Neural cell (in vitro differentiated cells): ENCODE measurements around the gene NEBL. TPM values are rescaled to one million over a fixed set of nuclear protein-coding genes. Genes with fewer than 3 reads are reported as not detected.

Source experiments
- H2AFZ ChIP-seq: fragments of 200-600, 300-800 bp; sonication (generic), shearing (Covaris generic); 2 replicates; pipeline ENCODE4 v1.6.0; 2014; ENCODE audit warnings: low read depth, mild to moderate bottlenecking, antibody characterized with exemption, low read length, moderate library complexity
- H3F3A ChIP-seq: fragments of 200-600 bp; shearing (Covaris generic); 2 replicates; pipeline ENCODE4 v1.6.1; 2016; ENCODE audit warnings: mild to moderate bottlenecking, moderate library complexity, mixed read lengths, antibody characterized with exemption, low read length; ENCODE audit not compliant: insufficient read depth, poor library complexity, severe bottlenecking
- H3K27ac ChIP-seq: fragments of 200-600, 300-800 bp; sonication (generic), shearing (Covaris generic); 2 replicates; pipeline ENCODE4 v1.5.1; 2014; ENCODE audit warnings: mild to moderate bottlenecking, low read length, moderate library complexity
- H3K27me3 ChIP-seq: fragments of 300-800, 200-600 bp; sonication (generic), shearing (Covaris generic); 2 replicates; pipeline ENCODE4 v1.6.0; 2014; ENCODE audit warnings: mild to moderate bottlenecking, low read depth, low read length, moderate library complexity; ENCODE audit not compliant: insufficient read depth
- H3K36me3 ChIP-seq: fragments of 300-800, 200-600 bp; sonication (generic), shearing (Covaris generic); 2 replicates; pipeline ENCODE4 v1.5.1; 2014; ENCODE audit warnings: mild to moderate bottlenecking, antibody characterized with exemption, low read length, moderate library complexity; ENCODE audit not compliant: insufficient read depth
- H3K4me2 ChIP-seq: fragments of 300-800, 200-600 bp; sonication (generic), shearing (Covaris generic); 2 replicates; pipeline ENCODE4 v1.6.0; 2014; ENCODE audit warnings: mild to moderate bottlenecking, low read length
- H3K4me3 ChIP-seq: fragments of 300-800, 200-600 bp; sonication (generic), shearing (Covaris generic); 2 replicates; pipeline ENCODE4 v1.5.1; 2014; ENCODE audit warnings: mild to moderate bottlenecking, low read length, moderate library complexity
- H3K79me2 ChIP-seq: fragments of 200-600 bp; shearing (Covaris generic); replicated peaks from 2 replicates; pipeline ENCODE4 v1.6.0; 2014; ENCODE audit warnings: mild to moderate bottlenecking, low read length, moderate library complexity; ENCODE audit not compliant: insufficient read depth
- H3K9ac ChIP-seq: fragments of 300-800, 200-600 bp; sonication (generic), shearing (Covaris generic); 2 replicates; pipeline ENCODE4 v1.6.1; 2016; ENCODE audit warnings: mild to moderate bottlenecking, low read length, mixed read lengths
- H3K9me2 ChIP-seq: fragments of 200-600 bp; shearing (Covaris generic); 2 replicates; pipeline ENCODE4 v1.6.1; 2016; ENCODE audit warnings: mild to moderate bottlenecking, low read length, mixed read lengths; ENCODE audit not compliant: insufficient read depth
- H3K9me3 ChIP-seq: fragments of 200-600, 300-800 bp; sonication (generic), shearing (Covaris generic); 2 replicates; pipeline ENCODE4 v1.6.1; 2016; ENCODE audit warnings: mild to moderate bottlenecking, mixed run types, low read length, moderate library complexity, mixed read lengths
- H4K20me1 ChIP-seq: fragments of 200-600 bp; shearing (Covaris generic); 2 replicates; pipeline ENCODE4 v1.6.1; 2016; ENCODE audit warnings: mild to moderate bottlenecking, mixed run types; ENCODE audit not compliant: insufficient read depth
- EP300 ChIP-seq: fragments of 450-650 bp; conservative IDR thresholded peaks from 2 replicates; pipeline ENCODE4 v1.6.1; 2014; ENCODE audit warnings: antibody characterized with exemption, mild to moderate bottlenecking, moderate library complexity; ENCODE audit not compliant: poor library complexity, severe bottlenecking
- EZH2 ChIP-seq: fragments of 200-600, 300-800 bp; shearing (Covaris generic), sonication (generic); IDR thresholded peaks from 2 replicates; pipeline ENCODE4 v1.6.1; 2014; ENCODE audit warnings: antibody characterized with exemption, low read length, borderline replicate concordance, mild to moderate bottlenecking; ENCODE audit not compliant: insufficient read depth, poor library complexity, severe bottlenecking
- MXI1 ChIP-seq: fragments of 450-650 bp; conservative IDR thresholded peaks from 2 replicates; pipeline ENCODE4 v1.6.1; 2014; ENCODE audit warnings: antibody characterized with exemption, mild to moderate bottlenecking; ENCODE audit not compliant: poor library complexity, severe bottlenecking
- POLR2AphosphoS5 ChIP-seq: IDR thresholded peaks from 2 replicates; pipeline ENCODE4 v1.6.1; 2012
- RAD21 ChIP-seq: fragments of 450-650 bp; conservative IDR thresholded peaks from 2 replicates; pipeline ENCODE4 v1.6.1; 2014; ENCODE audit warnings: antibody characterized with exemption, mild to moderate bottlenecking, moderate library complexity
- SMC3 ChIP-seq: fragments of 450-650 bp; conservative IDR thresholded peaks from 2 replicates; pipeline ENCODE4 v1.6.1; 2014; ENCODE audit warnings: antibody characterized with exemption, mild to moderate bottlenecking, moderate library complexity; ENCODE audit not compliant: poor library complexity
- TAF1 ChIP-seq: IDR thresholded peaks from 2 replicates; pipeline ENCODE4 v1.6.1; 2012; ENCODE audit warnings: low read depth
- polyA minus RNA-seq: library from RNA; depleted of rRNA, polyadenylated mRNA; stranded (reverse); fragments of >200 nt; gene quantifications from 2 replicates; pipeline ENCODE4 v1.2.3, GENCODE V29; 2014
- polyA plus RNA-seq: library from polyadenylated mRNA; depleted of rRNA; stranded (reverse); fragments of >200 nt; gene quantifications from 2 replicates; pipeline ENCODE4 v1.2.3, GENCODE V29; 2014
- TF ChIP-seq, protein P1 (sequence below): IDR thresholded peaks from 2 replicates; pipeline ENCODE4 v1.6.1; 2012; ENCODE audit warnings: borderline replicate concordance
- TF ChIP-seq, protein P2 (sequence below): fragments of 450-650 bp; IDR thresholded peaks from 2 replicates; pipeline ENCODE4 v1.5.1; 2014; ENCODE audit warnings: antibody characterized with exemption, mild to moderate bottlenecking, moderate library complexity; ENCODE audit not compliant: poor library complexity, severe bottlenecking

The NEBL gene, protein sequence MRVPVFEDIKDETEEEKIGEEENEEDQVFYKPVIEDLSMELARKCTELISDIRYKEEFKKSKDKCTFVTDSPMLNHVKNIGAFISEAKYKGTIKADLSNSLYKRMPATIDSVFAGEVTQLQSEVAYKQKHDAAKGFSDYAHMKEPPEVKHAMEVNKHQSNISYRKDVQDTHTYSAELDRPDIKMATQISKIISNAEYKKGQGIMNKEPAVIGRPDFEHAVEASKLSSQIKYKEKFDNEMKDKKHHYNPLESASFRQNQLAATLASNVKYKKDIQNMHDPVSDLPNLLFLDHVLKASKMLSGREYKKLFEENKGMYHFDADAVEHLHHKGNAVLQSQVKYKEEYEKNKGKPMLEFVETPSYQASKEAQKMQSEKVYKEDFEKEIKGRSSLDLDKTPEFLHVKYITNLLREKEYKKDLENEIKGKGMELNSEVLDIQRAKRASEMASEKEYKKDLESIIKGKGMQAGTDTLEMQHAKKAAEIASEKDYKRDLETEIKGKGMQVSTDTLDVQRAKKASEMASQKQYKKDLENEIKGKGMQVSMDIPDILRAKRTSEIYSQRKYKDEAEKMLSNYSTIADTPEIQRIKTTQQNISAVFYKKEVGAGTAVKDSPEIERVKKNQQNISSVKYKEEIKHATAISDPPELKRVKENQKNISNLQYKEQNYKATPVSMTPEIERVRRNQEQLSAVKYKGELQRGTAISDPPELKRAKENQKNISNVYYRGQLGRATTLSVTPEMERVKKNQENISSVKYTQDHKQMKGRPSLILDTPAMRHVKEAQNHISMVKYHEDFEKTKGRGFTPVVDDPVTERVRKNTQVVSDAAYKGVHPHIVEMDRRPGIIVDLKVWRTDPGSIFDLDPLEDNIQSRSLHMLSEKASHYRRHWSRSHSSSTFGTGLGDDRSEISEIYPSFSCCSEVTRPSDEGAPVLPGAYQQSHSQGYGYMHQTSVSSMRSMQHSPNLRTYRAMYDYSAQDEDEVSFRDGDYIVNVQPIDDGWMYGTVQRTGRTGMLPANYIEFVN
- polyA plus RNA-seq, result 16.3 and 16.4 TPM in 2 replicates
- 39.0 and 44.2 TPM in 2 replicates for polyA minus RNA-seq

DNA sequence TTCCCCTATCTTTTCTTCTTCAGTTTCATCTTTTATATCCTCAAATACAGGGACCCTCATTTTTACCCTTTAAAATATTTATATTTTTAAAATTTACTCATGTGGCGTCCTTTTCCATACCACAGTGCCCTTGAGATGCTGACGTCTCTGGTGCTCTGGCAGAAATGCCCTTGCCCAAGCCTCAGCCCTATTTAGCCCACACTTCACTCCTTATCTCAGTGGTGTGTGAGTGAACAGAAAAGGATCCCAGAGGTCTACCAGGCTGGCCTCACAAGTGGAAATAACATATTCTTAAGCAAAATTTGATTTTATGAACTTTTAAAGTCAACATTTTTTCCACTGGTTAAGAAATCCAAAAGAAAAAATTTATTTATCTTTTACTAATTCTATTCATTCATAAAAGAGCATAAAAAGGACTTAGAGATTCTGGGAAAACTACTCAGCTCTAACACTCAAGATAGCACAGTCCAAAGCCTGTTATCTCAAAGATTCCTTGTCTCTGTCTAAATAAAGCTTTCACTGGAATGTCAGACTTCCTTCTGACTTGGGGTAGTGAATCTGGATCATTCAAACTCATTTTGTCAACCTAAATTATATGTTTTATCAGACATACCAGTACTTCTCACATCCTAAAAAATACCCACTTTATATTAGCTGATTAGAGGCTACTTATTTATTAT, at the start of gene NEBL:
TSS of gene NEBL (minus strand) at position 166 of the 680 bp plus-strand sequence. CDS start at position 60, 106 bp downstream.
- Histone ChIP-seq H3K79me2 (no peaks in the 10 kb centered on the region), H3F3A (no peaks in the 10 kb centered on the region), H3K27ac (no peak within 1 kb of the TSS), H3K27me3 (no peaks in the 10 kb centered on the region), H3K9me3 (no peaks in the 10 kb centered on the region), H3K9ac (no peak within 1 kb of the TSS), H4K20me1 (no peaks in the 10 kb centered on the region), H3K4me2 (no peak within 1 kb of the TSS), H2AFZ (no peak within 1 kb of the TSS), H3K9me2 (no peaks in the 10 kb centered on the region), H3K4me3 (no peak within 1 kb of the TSS), H3K36me3 (no peaks in the 10 kb centered on the region)
- TF ChIP-seq MXI1 (no peak), TAF1 (no peak), POLR2AphosphoS5 (no peak), EZH2 (no peak), SMC3 (no peak), RAD21 (no peak), EP300 (no peak)
- TF ChIP-seq, protein P1, sequence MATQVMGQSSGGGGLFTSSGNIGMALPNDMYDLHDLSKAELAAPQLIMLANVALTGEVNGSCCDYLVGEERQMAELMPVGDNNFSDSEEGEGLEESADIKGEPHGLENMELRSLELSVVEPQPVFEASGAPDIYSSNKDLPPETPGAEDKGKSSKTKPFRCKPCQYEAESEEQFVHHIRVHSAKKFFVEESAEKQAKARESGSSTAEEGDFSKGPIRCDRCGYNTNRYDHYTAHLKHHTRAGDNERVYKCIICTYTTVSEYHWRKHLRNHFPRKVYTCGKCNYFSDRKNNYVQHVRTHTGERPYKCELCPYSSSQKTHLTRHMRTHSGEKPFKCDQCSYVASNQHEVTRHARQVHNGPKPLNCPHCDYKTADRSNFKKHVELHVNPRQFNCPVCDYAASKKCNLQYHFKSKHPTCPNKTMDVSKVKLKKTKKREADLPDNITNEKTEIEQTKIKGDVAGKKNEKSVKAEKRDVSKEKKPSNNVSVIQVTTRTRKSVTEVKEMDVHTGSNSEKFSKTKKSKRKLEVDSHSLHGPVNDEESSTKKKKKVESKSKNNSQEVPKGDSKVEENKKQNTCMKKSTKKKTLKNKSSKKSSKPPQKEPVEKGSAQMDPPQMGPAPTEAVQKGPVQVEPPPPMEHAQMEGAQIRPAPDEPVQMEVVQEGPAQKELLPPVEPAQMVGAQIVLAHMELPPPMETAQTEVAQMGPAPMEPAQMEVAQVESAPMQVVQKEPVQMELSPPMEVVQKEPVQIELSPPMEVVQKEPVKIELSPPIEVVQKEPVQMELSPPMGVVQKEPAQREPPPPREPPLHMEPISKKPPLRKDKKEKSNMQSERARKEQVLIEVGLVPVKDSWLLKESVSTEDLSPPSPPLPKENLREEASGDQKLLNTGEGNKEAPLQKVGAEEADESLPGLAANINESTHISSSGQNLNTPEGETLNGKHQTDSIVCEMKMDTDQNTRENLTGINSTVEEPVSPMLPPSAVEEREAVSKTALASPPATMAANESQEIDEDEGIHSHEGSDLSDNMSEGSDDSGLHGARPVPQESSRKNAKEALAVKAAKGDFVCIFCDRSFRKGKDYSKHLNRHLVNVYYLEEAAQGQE, result no peak
- TF ChIP-seq, protein P2, sequence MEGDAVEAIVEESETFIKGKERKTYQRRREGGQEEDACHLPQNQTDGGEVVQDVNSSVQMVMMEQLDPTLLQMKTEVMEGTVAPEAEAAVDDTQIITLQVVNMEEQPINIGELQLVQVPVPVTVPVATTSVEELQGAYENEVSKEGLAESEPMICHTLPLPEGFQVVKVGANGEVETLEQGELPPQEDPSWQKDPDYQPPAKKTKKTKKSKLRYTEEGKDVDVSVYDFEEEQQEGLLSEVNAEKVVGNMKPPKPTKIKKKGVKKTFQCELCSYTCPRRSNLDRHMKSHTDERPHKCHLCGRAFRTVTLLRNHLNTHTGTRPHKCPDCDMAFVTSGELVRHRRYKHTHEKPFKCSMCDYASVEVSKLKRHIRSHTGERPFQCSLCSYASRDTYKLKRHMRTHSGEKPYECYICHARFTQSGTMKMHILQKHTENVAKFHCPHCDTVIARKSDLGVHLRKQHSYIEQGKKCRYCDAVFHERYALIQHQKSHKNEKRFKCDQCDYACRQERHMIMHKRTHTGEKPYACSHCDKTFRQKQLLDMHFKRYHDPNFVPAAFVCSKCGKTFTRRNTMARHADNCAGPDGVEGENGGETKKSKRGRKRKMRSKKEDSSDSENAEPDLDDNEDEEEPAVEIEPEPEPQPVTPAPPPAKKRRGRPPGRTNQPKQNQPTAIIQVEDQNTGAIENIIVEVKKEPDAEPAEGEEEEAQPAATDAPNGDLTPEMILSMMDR, result no peak
